HG03565 (cell line): ENCODE results near the gene ELK1.
"Not testable (repeated sequence)": the region's sequence is repeated elsewhere in the genome, so short reads cannot be mapped to it uniquely, and the experiment has no call there.

Experiments
- ATAC-seq: cut with Tn5 transposase; IDR thresholded peaks from one replicate; pipeline ENCODE4 v1.9.1; 2021; ENCODE audit warnings: mild to moderate bottlenecking, moderate library complexity; ENCODE audit not compliant: unreplicated experiment

ELK1 gene

DNA sequence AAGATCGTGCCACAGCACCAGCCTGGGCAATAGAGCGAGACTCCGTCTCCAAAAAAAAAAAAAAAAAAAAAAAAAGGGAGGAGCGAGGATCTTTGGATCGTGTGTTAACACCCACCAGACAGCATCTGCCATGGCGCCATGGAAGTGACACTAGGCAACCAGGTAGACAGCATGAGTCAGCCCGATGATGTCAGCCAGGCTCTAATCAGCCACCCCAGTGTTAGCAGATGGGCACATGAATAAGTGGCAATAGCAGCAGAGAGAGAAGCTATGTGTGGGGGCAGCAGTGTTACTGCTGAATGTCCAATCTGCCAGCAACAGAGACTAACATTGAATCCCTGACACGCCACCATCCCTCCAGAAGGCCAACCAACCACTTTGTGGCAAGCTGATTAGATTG is 37.3 kb downstream of the ELK1 start:
- ATAC-seq: no peak

- ATAC-seq: no peak
Measured at GRCh38 chrX:47612418-47612817, 37.9 kb downstream of the ELK1 start.

GRCh38 chrX:47611926-47612325 is 38.4 kb downstream of the ELK1 start:
- ATAC-seq: no peak

GRCh38 chrX:47611489-47611888 is 38.9 kb downstream of the ELK1 start:
- no peak for ATAC-seq

- ATAC-seq: no peak
Measured at GRCh38 chrX:47610511-47610910, 39.9 kb downstream of the ELK1 start.

GRCh38 chrX:47608130-47608810 is 42.1 kb downstream of the ELK1 start:
- ATAC-seq: no peak

- no peak for ATAC-seq
Measured at GRCh38 chrX:47607091-47607490, 43.3 kb downstream of the ELK1 start.

DNA sequence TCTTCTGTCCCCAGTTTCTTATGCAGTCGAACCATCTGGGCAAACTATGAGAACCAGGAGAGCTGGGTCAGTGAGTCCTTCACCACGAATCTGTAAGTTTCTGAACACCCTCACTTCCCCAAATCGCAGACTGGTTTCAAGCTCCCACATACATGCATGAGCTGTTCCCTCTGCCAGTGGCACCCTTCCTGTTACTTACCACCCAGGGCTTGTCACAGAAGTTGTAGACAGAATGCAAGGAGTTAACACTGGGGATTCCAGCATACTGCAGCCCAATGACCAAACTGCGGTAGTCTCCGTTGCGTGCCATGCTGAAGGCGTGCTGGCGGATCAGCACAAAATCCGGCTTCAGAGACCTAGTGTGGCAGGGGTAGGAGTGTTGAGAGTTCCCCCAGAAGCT is 45.3 kb downstream of the ELK1 start:
- ATAC-seq: no peak

DNA sequence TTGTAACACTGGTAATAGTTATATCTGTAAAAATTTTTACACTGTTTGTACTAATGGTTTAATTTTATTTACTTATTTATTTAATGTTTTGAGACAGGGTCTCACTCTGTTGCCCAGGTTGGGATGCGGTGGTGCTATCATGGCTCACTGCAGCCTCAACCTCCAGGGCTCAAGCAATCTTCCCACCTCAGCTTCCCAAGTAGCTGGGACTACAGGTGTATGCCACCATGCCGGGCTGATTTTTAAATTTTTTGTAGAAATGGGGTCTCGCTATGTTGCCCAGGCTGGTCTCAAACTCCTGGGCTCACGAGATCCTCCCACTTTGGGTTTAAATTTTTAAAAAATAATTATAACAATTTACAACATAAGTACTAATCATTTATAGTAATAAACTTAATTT is 47.2 kb downstream of the ELK1 start:
- not testable (repeated sequence) for ATAC-seq

GRCh38 chrX:47597222-47597621 is 53.1 kb downstream of the ELK1 start:
- no peak for ATAC-seq

- no peak for ATAC-seq
Measured at GRCh38 chrX:47596256-47596655, 54.1 kb downstream of the ELK1 start.

- ATAC-seq: no peak
Measured at GRCh38 chrX:47595716-47596251, 54.6 kb downstream of the ELK1 start.

GRCh38 chrX:47593522-47593921 is 56.8 kb downstream of the ELK1 start:
- ATAC-seq: no peak

DNA sequence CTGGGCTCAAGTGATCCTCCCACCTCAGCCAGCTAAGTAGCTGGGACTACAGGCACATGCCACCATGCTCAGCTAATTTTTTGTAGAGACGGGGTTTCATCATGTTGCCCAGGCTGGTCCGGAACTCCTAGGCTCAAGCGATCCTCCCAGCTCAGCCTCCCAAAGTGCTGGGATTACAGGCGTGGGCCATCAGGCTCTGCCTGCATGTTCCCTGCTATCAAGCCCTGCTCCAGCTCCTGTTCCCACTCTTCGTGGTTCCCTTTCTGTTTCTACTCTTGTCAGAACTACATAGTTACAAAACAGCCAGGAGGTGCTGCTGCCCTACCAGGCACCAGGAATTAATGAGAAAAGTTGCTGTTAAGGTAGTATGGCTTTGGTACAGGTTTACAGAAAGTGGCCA is 59.4 kb downstream of the ELK1 start:
- no peak for ATAC-seq

- ATAC-seq: no peak
Measured at GRCh38 chrX:47587906-47588735, 62.2 kb downstream of the ELK1 start.

- no peak for ATAC-seq
Measured at GRCh38 chrX:47587091-47587891, 63.1 kb downstream of the ELK1 start.

- ATAC-seq: no peak
Measured at GRCh38 chrX:47586043-47586787, 64.1 kb downstream of the ELK1 start.
